GM19240 (cell line): ENCODE data around the gene TMEM239.

Experiments
- DNase-seq: peaks from one replicate; pipeline ENCODE4 v3.0.0; 2011; ENCODE audit warnings: low spot score; ENCODE audit not compliant: insufficient read length

The TMEM239 gene

GRCh38 chr20:2846698-2847097 lies 30.5 kb downstream of the TMEM239 start:
- DNase-seq: no peak

GRCh38 chr20:2847802-2848201 lies 31.6 kb downstream of the TMEM239 start:
- DNase-seq: no peak

GRCh38 chr20:2849529-2849928 lies 33.4 kb downstream of the TMEM239 start:
- no peak for DNase-seq

GRCh38 chr20:2851086-2851485 lies 34.9 kb downstream of the TMEM239 start:
- DNase-seq: no peak

GRCh38 chr20:2858591-2858990 lies 42.4 kb downstream of the TMEM239 start:
- no peak for DNase-seq

GRCh38 chr20:2859330-2860121 lies 43.4 kb downstream of the TMEM239 start:
- DNase-seq: no peak

GRCh38 chr20:2864626-2865025 lies 48.5 kb downstream of the TMEM239 start:
- DNase-seq: no peak

GRCh38 chr20:2865101-2865500 lies 48.9 kb downstream of the TMEM239 start:
- DNase-seq: no peak

- DNase-seq: no peak
Observed at GRCh38 chr20:2865630-2866029, 49.5 kb downstream of the TMEM239 start.

GRCh38 chr20:2866236-2866635 lies 50.1 kb downstream of the TMEM239 start:
- no peak for DNase-seq

GRCh38 chr20:2867081-2867864 lies 51.1 kb downstream of the TMEM239 start:
- no peak for DNase-seq
